KMS-11 (cell line): ENCODE data around the gene TIMM44.
"Not testable (repeated sequence)": the region's sequence is repeated elsewhere in the genome, so short reads cannot be mapped to it uniquely, and the experiment has no call there.

Experiments used
- H2AFZ ChIP-seq: fragments of 200-600 bp; sonication (generic); 2 replicates; pipeline ENCODE4 v1.6.1; 2016; ENCODE audit warnings: antibody characterized with exemption, mixed run types, low read depth
- H3K27ac ChIP-seq: fragments of 200-600 bp; sonication (generic); 2 replicates; pipeline ENCODE4 v1.6.1; 2016; ENCODE audit warnings: mild to moderate bottlenecking, mixed run types
- H3K27me3 ChIP-seq: fragments of 200-600 bp; sonication (generic); 2 replicates; pipeline ENCODE4 v1.6.1; 2017; ENCODE audit warnings: mild to moderate bottlenecking, low read depth, mixed run types, moderate library complexity; ENCODE audit not compliant: insufficient read depth
- H3K36me3 ChIP-seq: fragments of 200-600 bp; sonication (generic); 2 replicates; pipeline ENCODE4 v1.6.1; 2017; ENCODE audit warnings: mild to moderate bottlenecking, mixed run types; ENCODE audit not compliant: insufficient read depth
- H3K4me1 ChIP-seq: fragments of 200-600 bp; sonication (generic); 2 replicates; pipeline ENCODE4 v1.6.1; 2016; ENCODE audit warnings: mild to moderate bottlenecking, low read depth, mixed run types; ENCODE audit not compliant: poor library complexity, severe bottlenecking
- H3K4me2 ChIP-seq: fragments of 200-600 bp; sonication (generic); 2 replicates; pipeline ENCODE4 v1.7.0; 2016; ENCODE audit warnings: mild to moderate bottlenecking, mixed run types
- H3K4me3 ChIP-seq: fragments of 200-600 bp; sonication (generic); IDR thresholded peaks from 2 replicates; pipeline ENCODE4 v1.6.1; 2017; ENCODE audit warnings: low read depth, low read length, mixed read lengths; ENCODE audit not compliant: insufficient read depth
- H3K79me2 ChIP-seq: fragments of 200-600 bp; sonication (generic); 2 replicates; pipeline ENCODE4 v1.6.1; 2016; ENCODE audit warnings: low read depth, mixed run types; ENCODE audit not compliant: insufficient read depth
- H3K9ac ChIP-seq: fragments of 200-600 bp; sonication (generic); 2 replicates; pipeline ENCODE4 v1.6.1; 2016; ENCODE audit warnings: mild to moderate bottlenecking, mixed run types
- H4K20me1 ChIP-seq: fragments of 200-600 bp; sonication (generic); 2 replicates; pipeline ENCODE4 v1.6.1; 2016; ENCODE audit warnings: mild to moderate bottlenecking, mixed run types; ENCODE audit not compliant: insufficient read depth
- CTCF ChIP-seq: fragments of 200-600 bp; sonication (generic); conservative IDR thresholded peaks from 2 replicates; pipeline ENCODE4 v1.6.1; 2017; ENCODE audit warnings: low read depth, mild to moderate bottlenecking, antibody characterized with exemption, low read length, moderate library complexity, mixed read lengths

The TIMM44 gene

GRCh38 chr19:7898967-7899366 is 44.5 kb downstream of the TIMM44 start:
- no peak overlapping the region for H3K4me2 ChIP-seq
- H3K27ac ChIP-seq = no peak overlapping the region
- no peaks in the 10 kb centered on the region for H4K20me1 ChIP-seq
- H3K4me3 ChIP-seq = no peak overlapping the region
- no peak overlapping the region for H2AFZ ChIP-seq
- H3K4me1 ChIP-seq = no peaks in the 10 kb centered on the region
- H3K9ac ChIP-seq = no peak overlapping the region
- no peaks in the 10 kb centered on the region for H3K36me3 ChIP-seq
- TF ChIP-seq CTCF = no peak
- H3K79me2 ChIP-seq = no peaks in the 10 kb centered on the region
- H3K27me3 ChIP-seq = peaks cover 5% of the 10 kb centered on the region; the same call in 1 of the 2 replicates

- H3K27me3 ChIP-seq = peaks cover 13% of the 10 kb centered on the region; the same call in 1 of the 2 replicates
- H3K4me1 ChIP-seq = no peaks in the 10 kb centered on the region
- TF ChIP-seq CTCF = no peak
- no peaks in the 10 kb centered on the region for H4K20me1 ChIP-seq
- no peak overlapping the region for H3K4me2 ChIP-seq
- H3K4me3 ChIP-seq = no peak overlapping the region
- H3K36me3 ChIP-seq = no peaks in the 10 kb centered on the region
- no peak overlapping the region for H3K9ac ChIP-seq
- no peak overlapping the region for H3K27ac ChIP-seq
- H3K79me2 ChIP-seq = no peaks in the 10 kb centered on the region
- H2AFZ ChIP-seq = no peak overlapping the region
Observed at GRCh38 chr19:7897292-7897691, 46.2 kb downstream of the TIMM44 start.

GRCh38 chr19:7895565-7895964 is 47.9 kb downstream of the TIMM44 start:
- no peak overlapping the region for H3K9ac ChIP-seq
- H3K36me3 ChIP-seq = no peaks in the 10 kb centered on the region
- H3K4me1 ChIP-seq = no peaks in the 10 kb centered on the region
- H3K4me3 ChIP-seq = no peak overlapping the region
- H3K27me3 ChIP-seq = peaks cover 25% of the 10 kb centered on the region; the same call in 1 of the 2 replicates
- H3K4me2 ChIP-seq = no peak overlapping the region
- no peaks in the 10 kb centered on the region for H4K20me1 ChIP-seq
- H3K79me2 ChIP-seq = no peaks in the 10 kb centered on the region
- H2AFZ ChIP-seq = no peak overlapping the region
- no peak overlapping the region for H3K27ac ChIP-seq
- TF ChIP-seq CTCF = no peak

GRCh38 chr19:7894612-7895309 is 48.7 kb downstream of the TIMM44 start:
- no peak overlapping the region for H2AFZ ChIP-seq
- no peaks in the 10 kb centered on the region for H4K20me1 ChIP-seq
- no peak for TF ChIP-seq CTCF
- H3K27ac ChIP-seq = no peak overlapping the region
- no peak overlapping the region for H3K4me2 ChIP-seq
- H3K36me3 ChIP-seq = no peaks in the 10 kb centered on the region
- H3K27me3 ChIP-seq = peaks cover 29% of the 10 kb centered on the region
- H3K79me2 ChIP-seq = no peaks in the 10 kb centered on the region
- no peak overlapping the region for H3K9ac ChIP-seq
- H3K4me1 ChIP-seq = no peaks in the 10 kb centered on the region
- H3K4me3 ChIP-seq = no peak overlapping the region

GRCh38 chr19:7893362-7894101 is 49.9 kb downstream of the TIMM44 start:
- H3K4me1 ChIP-seq, H3K27ac ChIP-seq, H3K79me2 ChIP-seq, H3K36me3 ChIP-seq, H3K4me3 ChIP-seq, H3K4me2 ChIP-seq, H2AFZ ChIP-seq, H4K20me1 ChIP-seq, H3K9ac ChIP-seq: not testable (repeated sequence)
- H3K27me3 ChIP-seq = peaks cover 39% of the 10 kb centered on the region
